ENCODE measurements around the gene ZNF564.
"Not testable (repeated sequence)": the region's sequence is repeated elsewhere in the genome, so short reads cannot be mapped to it uniquely, and the experiment has no call there.

Gene ZNF564

DNA sequence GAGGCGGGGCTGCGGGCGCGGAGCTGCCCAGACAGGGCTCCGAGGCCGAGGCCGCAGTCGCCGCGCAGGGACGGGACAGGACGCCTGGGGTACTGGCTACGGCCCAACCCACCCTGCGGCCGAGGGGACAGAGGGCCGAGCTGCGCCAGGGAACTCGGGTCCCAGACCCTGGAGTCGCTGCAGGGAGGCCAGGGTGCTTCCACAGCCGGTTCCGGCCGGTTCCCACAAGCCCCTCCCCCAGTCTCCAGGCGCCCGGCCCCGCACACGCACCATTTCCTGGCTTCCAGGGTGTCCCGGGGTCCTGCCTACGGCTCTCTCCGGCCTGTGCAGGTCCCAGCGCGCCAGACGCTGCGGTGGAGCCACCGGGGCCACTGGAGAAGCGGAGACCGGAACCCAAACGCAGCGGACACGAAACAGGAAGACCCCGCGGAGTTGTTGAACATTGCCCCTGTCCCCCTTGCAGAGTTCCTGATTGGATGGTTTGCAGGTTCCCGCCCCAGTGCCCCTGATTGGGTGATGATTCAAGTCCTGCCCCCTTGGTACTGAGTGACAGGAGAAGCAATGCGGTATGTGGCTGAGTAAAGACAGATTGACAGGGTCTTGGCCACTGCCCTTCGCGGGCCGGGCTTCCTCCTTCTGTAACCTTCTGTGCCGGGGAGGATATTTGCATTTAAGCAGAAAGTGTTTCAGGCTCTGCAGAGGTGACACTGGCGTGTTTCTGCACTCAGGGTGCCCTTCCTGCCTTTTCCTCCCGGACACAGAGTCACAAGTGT lies at the start of gene ZNF564:
Gene ZNF564 (minus strand): TSS at position 423 of the 773 bp plus-strand sequence. CDS start 150 bp downstream, at position 273.
- peak; percentile 99 for DNase-seq (ENCODE audit: low spot score)

DNA sequence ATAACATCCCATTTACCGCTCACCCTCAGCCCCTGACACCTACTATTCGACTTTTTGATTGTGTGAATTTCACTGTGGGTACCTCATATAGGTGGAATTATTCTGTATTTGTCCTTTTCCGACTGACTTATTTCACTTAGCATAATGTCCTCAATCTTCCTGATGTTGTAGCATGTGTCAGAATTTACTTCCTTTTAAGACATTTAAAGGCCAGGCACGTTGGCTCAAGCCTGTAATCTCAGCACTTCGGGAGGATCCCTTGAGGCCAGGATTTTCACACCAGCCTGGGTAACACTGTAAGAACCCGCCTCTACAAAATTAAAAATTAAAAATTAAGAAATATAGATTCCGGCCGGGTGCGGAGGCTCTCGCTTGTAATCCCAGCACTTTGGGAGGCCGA lies 46.3 kb upstream of the ZNF564 start:
- no peak for DNase-seq (ENCODE audit: low spot score)

DNA sequence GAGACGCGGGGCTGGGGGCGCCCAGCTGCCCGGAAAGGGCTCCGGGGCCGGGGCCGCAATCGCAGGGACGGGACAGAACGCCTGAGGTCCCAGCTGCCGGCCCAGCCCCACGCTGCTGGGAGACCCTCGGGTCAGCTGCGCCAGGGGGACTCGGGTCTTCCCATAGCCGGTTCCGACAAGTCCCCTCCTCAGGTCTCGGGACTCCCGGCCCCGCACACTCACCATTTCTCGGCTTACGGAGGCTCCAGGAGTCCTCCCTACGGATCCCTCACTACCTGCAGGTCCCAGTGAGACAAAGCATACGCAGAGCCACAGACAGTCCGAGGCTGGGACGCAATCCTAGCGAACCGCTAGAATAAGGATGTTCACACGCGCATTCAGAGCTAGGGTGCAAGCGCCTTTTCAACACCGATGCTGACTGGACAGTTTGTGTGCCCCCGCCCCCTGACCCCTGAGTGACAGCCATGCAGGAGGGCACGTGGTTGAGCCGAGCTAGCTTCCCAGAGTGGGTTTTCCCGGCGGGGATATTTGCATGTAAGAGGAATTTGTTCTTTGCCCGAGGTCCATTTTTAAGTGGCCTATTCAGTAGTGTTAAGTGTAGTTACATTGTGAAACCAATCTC lies 45.8 kb upstream of the ZNF564 start:
- no peak for DNase-seq (ENCODE audit: low spot score)

DNA sequence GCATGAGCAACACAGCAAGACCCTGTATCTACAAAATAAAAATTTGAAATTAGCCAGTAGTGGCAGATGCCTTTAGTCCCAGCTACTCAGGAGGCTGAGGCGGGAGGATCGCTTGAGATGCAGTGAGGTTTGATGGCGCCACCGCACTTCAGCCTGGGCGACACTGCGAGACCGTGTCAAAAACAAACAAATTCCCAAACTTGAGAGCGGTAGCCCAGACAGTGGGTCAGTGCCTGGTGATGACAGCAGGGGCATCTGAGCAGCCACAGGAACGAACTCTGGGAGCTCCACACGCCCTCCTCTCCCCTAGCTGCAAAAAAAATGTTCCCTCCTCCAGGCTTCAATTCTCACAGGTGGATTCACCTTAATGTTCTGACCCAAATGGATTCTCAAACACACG lies 45.2 kb upstream of the ZNF564 start:
- DNase-seq (ENCODE audit: low spot score): no peak

DNA sequence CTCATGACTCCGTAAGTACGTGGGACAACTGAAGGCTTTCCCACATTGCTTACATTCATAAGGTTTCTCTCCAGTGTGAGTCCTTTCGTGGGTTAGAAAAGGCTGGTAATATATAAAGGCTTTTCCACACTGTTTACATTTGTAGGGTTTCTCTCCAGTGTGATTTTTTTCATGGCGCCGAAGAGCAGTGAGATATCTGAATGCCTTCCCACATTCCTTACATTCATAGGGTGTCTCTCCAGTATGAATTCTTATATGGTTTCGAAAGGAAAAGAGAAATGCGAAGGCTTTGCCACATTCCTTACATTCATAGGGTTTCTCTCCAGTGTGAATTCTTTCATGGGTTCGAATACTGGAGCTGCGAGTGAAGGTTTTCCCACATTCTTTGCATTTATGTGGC lies 29.8 kb upstream of the ZNF564 start:
- DNase-seq (ENCODE audit: low spot score): no peak

DNA sequence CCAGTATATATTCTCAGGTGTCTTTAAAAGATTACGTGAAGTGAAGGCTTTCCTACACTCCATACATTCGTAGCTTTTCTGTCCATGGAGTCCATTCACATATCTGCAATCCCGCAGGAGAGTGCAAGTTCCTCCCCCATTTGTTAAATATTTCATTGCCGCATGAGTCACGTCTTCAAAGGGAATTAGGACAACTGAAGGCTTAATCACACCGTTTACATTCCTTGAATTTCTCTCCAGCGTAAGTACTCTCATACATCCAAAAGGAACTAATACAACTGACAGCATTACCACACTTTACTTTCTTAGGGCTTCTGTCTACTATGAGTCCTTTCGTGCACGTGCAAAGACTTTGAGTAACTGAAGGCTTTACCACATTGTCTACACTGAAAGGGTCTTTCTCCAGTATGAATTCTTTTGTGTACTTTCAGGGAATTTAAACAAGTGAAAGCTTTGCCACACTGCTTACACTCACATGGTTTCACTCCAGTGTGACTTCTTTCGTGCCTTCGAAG lies 29.0 kb upstream of the ZNF564 start:
- DNase-seq (ENCODE audit: low spot score): peak; percentile 44

DNA sequence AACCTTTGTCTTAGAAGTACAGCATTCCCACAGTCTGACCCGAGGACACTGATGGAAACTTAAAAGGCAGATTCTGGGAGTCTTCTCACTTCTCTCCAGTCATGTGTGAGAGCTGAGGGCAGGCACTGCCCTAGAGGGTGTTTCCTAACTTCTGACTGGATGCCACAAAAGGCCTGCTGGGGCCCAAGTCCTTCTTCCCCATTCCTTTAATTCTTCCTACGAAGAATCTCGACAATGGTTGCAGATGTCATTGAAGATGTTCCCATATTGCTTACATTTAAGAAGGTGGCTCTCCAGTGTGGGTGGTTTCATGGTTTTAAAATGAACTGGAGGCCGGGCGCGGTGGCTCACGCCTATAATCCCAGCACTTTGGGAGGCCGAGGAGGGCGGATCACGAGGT lies 27.4 kb upstream of the ZNF564 start:
- DNase-seq (ENCODE audit: low spot score): no peak

DNA sequence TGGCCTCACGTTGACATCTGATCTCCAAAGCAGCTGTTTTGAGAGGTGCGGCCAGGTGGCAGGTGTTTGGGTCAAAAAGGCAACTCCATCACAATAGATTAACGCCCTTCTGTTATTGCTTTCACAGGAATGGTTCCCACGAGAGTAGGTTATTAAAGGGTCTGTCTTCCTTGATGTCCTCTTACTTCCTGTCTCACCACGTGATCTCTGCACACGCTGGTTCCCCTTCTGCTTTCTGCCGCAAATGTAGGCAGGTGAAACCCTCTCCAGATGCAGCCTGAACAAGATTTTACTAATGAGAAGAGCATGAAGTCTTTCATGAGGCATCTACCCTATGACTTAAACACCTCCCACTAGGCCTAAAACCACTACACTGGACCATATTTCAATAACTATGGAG lies 22.8 kb upstream of the ZNF564 start:
- no peak for DNase-seq (ENCODE audit: low spot score)

DNA sequence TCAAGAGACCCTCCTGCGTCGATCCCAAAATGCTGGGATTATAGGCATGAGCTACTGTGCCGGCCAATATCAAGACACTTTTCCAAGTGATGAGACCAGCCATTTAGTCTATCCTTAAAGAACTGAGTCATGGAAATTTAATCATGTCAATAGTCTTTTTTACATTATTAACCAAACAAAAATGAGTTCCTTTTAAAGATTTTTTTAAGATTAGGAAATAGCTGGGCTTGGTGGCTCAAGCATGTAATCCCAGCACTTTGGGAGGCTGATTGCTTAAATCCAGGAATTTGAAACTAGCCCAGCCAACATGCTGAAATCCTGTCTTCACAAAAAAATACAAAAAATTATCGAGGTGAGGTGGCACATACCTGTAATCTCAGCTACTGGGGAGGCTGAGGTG lies 16.7 kb upstream of the ZNF564 start:
- DNase-seq (ENCODE audit: low spot score): no peak

DNA sequence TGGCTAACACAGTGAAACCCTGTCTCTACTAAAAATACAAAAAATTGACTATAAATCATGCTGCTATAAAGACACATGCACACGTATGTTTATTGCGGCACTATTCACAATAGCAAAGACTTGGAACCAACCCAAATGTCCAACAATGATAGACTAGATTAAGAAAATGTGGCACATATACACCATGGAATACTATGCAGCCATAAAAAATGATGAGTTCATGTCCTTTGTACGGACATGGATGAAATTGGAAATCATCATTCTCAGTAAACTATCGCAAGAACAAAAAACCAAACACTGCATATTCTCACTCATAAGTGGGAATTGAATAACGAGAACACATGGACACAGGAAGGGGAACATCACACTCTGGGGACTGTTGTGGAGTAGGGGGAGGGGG lies 15.1 kb upstream of the ZNF564 start:
- not testable (repeated sequence) for DNase-seq (ENCODE audit: low spot score)

DNA sequence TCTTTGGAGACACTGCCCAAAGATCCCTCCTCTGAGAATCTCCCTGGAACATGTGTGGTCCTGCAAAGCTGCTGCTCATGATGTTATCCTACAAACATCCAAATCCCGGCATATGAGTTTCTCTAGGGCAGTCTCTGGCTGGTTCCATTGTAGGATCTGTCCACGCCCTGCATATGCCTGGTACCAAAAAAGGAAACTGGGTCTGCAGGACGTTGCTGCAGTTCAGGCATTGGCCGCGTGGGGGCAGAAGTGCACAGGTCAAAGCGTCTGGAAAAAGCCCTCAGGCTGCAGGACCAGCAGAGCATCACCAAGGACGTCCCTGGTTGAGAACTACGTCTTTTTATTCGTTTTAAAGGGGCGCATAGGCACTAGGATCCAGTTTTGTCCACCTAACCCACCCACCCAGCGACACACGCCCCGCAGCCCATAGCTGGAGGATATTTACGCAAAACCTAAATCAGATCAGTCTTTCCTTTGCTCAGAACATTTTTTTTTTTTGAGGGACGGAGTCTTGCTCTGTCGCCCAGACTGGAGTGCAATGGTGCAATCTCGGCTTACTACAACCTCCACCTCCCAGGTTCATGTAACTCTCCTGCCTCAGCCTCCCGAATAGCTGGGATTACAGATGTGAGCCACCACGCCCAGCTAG lies 12.9 kb upstream of the ZNF564 start:
- peak; percentile 91 for DNase-seq (ENCODE audit: low spot score)

DNA sequence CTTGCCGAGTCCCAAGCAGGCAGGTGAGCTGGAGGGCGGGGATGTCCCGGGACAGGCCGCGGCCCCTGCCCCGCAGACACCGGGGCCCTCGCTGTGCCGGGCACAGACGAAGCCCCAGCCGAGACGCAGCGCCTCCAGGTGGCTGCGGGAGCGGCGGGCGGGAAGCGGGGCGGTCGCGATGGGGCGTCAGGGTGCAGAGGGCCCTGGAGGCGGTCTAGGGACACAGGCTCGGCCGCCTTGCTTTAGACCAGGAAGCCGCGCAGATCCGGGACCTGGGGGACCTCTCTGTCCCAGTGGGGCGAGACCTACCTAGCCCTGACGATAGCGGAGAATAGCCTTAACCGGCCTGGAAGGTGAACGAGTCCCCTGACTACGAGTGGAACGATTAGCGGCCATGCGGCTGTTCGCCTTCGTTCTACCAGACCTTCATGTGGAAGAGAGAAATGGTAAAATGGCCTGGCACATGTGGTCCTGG lies 4.2 kb upstream of the ZNF564 start:
- no peak for DNase-seq (ENCODE audit: low spot score)

DNA sequence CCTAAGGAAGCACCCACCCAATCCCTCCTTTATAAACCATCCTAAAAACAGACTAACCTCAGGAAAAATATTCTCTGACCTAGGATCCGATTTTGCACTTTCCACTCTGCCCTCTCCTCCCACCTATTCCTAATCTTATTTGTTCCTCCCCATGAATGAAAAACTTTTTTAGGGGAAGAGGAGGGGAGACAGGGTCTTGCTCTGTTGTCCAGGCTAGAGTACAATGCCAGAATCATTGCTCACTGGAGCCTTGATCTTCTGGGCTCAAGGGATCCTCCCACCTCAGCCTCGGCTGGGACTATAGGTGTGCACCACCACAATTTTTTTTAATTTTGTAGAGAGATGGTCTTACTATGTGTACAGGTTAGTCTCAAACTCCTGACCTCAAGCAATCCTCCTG lies 4.4 kb downstream of the ZNF564 start:
- no peak for DNase-seq (ENCODE audit: low spot score)

DNA sequence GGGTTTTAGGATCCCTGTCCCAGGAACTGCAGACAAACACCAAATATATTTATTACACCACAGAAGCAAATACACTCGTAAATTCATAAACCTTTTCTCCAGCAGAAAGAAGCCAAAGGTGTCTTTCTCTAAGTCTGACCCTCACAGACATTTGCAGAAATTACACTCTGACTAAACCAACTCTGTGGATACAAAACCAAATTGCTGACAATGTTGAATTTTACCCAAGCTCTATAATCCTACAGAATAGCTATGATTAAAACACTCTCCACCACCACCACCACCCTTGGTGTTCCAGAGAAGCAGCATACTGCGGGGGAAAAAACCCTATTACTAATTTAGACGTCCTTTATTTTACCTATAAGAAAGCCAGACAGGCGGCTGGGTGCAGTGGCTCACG lies 5.2 kb downstream of the ZNF564 start:
- DNase-seq (ENCODE audit: low spot score): no peak

DNA sequence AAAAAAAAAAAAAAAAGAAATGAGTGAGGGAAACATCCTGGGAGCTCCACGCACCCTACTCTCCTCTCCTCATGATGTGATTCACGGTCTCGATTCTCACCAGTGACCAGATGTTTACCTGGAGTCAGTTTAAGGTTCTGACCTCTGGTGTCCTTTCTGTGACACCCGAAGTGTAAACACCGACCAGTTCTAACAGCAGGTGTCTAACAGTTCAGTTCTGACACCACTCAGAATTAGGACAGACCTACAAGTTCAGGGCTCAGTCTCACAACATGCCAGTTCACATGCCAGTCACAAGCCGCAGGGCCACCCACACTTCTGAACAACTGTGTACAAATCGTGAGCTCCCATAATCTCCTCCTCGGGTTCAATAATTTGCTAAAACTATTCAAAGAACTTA lies 6.0 kb downstream of the ZNF564 start:
- no peak for DNase-seq (ENCODE audit: low spot score)

DNA sequence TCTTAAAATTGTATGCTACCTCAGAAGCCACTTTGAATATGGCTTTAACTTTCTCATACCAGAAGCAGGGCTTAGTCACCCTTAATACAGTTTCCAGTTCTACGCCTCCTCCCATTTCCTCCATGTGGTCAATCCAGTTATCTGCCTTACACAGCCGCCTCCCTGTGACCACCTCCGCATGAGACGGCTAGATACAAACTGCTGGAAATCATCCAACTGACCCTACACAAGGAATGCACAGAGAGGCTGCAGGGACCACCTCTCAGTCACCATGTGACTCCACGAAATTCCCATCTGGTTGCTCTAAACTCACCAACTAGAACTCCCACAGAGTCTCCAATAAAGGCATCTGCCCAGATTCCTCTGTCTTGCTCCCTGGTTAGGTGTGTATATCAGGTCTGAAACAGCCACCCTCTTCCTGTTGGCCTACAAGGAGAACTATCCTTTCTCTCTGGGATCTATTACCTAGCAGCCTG lies 6.8 kb downstream of the ZNF564 start:
- DNase-seq (ENCODE audit: low spot score): peak; percentile 21

DNA sequence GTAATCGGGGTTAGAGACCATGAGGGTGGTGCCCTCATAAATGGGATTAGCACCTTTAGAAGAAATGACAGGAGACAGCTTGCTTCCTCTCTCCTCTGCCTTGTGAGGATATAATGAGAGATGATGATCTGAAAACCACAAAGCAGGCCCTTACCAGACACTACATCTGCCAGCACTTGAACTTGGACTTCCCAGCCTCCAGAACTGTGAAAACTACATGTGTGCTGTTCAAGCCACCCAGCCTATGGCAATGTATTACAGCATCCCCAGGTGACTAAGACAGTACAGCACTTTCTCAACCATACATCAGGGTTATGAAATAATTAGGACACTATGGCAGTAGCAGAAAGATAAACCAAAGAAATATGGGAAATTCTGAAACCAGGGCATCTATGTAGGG lies 7.4 kb downstream of the ZNF564 start:
- no peak for DNase-seq (ENCODE audit: low spot score)

DNA sequence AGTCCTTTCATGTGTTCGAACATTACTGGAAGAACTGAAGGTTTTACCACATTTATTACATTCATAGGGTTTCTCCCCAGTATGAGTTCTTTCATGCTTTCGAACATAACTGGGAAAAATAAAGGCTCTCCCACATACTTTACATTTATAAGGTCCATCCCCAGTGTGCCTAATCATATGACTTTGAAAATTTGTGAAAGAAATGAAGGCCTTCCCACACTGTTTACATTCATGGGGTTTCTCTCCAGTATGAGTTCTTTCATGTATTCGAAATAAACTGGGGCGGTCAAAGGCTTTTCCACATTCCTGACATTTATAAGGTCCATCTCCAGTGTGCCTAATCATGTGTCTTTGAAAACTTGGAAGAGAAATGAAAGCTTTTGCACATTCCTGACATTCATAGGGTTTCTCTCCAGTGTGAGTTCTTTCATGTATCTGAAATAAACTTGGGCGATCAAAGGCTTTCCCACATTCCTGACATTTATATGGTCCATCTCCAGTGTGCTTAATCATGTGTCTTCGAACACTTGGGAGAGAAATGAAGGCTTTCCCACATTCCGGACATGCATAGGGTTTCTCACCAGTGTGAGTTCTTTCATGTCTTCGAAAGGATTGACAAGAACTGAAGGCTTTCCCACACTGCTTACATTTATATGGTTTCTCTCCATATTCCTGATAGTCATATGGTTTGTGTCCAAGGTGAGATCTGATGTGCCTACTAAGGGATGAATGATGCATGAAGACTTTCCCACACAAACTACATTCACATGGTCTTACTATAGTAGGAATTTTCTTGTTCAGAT lies 24.0 kb downstream of the ZNF564 start:
- DNase-seq (ENCODE audit: low spot score): no peak

DNA sequence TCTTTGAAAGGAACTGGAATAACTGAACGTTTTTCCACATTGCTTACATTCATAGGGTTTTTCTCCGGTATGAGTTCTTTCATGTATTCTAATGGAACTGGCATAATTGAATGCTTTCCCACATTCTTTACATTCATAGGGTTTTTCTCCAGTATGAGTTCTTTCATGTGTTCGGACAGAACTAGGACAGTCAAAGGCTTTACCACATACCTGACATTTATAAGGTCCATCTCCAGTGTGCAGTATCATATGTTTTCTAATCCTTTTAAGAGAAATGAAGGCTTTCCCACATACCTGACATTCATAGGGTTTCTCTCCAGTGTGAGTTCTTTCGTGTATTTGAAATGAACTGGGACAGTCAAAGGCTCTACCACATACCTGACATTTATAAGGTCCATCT lies 24.7 kb downstream of the ZNF564 start:
- no peak for DNase-seq (ENCODE audit: low spot score)

DNA sequence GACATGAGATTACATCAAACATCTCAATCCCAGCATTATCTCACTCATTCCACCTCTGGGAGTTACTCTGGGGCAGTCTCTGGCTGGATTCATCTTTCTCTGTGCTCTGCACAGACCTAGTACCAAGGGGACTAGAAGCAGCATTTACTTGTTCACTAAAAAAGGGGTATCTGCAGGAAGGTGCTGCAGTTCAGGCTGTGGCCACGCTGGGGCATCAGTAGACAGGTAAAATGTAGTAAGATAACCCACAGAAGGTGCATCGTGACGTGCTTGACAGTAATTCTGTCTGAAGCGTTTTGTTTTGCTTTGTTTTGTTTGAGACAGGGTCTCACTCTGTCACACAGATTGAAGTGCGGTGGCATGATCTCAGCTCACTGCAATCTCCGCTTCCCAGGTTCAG lies 29.3 kb downstream of the ZNF564 start:
- DNase-seq (ENCODE audit: low spot score): no peak

DNA sequence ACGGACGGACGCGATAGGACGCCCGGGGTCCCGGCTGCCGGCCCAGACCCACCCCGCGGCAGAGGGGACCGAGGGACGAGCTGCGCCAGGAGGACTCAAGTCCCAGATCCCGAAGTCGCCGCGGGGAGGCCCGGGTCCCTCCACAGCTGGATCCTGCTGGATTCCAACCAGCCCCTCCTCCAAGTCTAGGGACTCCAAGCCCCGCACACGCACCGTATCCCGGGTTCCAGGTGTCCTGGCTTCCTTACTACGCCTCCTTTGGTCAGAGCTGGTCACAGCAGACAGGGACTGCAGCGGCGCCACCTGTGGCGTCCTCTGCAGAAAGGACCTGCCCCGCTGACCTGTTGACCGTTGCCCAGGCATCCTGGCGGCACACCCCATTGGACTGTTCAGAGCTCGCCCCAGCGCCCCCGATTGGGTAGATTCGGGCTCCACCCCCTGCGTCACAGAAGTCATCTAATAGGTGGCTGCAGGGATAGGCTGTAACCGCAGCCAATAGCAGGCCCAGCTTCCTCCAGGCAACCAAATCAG lies 37.7 kb downstream of the ZNF564 start:
- DNase-seq (ENCODE audit: low spot score): no peak

DNA sequence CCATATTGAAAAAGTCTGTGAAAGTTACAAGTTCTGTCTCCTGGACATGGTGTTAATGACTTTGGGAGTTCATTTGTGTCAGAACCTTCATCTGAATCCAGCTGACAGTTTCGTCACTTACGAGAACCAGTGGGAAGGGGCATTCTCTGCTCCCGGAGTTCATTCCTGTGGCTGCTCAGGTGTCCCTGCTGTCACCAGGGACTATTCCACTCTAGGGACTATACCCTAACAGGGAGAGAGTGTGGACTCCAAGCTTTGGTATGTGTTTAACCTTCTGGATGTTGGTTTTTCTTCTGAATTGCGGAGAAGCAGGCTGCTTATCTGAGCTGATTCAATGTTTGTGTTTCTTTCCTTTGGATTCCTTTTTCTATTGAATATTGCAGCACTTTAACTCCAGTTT lies 54.2 kb downstream of the ZNF564 start:
- no peak for DNase-seq (ENCODE audit: low spot score)
